NCI-H526 treated with DMSO at 0.1 percent for 48 hours (cell line): ENCODE results near the gene RPL18.
"Not testable (repeated sequence)": the region's sequence is repeated elsewhere in the genome, so short reads cannot be mapped to it uniquely, and the experiment has no call there.

Experiments used
- DNase-seq: peaks from one replicate; lab custom pipeline; 2025; lab: John Stamatoyannopoulos, UW

The RPL18 gene

DNA sequence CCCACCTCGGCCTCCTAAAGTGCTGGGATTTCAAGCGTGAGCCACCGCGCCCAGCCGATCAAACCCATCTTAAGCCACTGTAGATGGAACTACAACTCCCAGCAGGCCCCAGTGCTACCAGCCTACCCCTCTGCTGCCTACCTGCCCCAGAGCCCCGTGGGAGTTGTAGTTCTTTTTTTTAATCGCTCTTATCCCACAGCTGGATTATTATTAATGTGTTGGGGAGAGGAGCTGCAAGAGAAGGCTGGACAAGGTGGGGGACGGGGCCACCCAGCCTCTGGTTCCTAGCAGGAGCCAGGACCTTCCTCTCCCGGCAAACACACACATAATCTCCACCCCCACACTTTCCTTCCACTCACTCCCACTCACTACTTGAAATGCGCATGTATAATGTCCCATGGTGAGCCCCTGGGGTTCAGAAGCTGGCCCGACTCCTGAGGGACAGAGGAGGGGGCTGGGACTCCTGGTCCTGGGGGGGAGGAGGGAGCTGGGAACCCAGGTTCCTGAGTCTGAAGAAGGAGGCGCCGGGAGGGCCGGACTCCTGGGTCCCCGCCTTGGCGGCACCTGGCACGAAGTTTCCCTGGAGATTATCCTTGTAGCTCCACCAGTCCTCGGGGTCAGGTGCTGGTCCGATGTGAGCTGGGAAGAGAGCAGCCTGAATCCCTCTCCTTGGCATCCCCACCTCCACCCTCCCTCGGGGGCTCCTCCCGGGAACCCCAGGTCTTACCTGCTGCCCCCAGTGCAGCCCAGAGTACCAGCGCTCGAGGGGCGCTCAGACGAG is 26.1 kb upstream of the RPL18 start:
- DNase-seq: peak; percentile 36

DNA sequence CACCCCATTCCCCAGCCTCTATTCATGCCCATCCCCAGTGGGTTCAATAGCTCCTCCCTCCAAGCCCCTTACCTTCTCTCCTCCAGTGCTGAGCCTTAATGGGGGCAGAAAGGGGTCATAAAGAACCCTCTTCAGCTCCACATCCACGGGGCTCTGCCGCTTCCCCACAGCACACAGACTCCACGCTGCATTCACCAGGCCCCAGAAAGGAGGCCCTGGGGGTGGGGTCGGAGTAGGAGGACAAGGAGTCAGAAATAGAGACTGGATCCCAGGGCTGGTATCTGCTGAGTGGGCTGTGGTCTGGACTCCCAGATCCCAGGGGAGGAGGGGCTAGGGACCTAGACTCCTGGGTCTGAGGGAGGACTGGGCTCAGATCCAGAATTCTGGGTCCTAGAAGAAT is 25.4 kb upstream of the RPL18 start:
- DNase-seq: no peak

DNA sequence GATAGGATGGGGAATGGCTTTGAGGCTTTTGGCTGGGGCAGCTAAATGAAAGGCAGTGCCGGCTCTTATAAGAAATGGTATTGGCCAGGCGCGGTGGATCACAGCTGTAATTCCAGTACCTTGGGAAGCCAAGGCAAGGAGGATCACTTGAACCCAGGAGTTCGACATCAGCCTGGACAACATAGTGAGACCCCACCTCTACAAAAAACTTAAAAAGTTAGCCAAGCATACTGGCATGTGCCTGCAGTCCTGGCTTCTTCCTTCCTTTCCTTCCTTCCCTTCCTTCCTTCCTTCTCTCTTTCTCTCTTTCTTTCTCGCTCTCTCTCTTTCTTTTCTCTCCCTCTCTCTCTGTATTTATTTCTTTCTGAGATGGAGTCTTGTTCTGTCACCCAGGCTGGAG is 23.9 kb upstream of the RPL18 start:
- no peak for DNase-seq

DNA sequence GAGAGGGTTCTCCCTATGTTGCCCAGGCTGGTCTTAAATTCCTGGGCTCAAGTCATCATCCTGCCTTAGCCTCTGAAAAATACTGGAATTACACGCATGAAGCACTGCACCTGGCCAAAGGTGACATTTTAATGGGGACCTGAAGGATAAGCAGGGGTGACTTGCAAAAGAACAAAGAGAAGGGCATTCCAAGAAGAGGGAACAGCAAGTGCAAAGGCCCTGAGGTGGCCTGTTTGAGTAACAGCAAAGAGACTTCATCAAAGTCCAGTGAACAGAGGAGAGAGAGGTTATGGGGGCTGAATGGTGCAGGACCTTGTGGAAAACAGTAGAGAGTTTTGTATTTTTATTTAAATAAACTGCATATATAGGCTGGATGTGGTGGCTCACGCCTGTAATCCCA is 22.9 kb upstream of the RPL18 start:
- no peak for DNase-seq

DNA sequence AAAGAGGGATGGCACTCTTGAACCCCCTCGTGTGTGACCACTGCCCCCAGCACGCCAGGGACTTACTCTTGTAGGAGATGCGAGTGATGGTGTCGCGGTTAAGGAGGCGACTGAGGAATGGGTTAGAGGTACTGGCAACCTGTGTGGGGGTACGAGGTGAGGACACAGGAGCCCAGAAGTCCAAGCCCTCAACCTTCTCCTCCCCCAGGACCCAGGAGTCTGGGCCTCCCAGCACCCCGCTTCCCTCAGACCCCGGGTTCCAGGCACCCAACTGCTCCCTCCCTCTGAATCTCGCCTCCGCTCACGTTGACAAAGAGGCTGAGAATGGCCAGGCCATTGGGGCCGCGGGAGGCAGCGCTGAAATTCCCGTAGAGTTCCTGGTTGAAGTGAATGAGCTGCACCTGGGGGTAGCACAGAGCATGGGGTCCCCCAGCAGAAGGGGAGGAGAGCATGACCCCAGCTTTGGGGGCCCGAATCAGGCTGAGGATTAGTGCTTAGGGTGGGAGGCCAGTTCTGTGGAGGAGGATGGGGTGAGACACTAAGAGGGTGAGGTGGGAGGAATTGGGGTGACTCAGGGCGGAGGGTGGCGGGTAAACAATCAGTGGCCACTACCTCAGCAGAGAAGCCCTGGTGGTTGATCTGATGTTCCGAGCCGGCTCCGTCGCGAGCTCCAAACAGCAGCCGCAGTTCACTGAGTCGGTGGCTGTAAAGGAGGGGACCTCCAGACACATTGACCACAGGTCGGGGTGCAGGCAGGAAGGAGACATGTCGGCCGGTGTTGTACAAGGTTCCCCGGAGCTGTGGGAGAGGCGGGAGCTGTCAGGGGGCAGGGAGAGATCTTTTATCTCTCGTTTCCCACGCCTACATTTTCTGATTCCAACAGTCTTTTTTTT is 20.8 kb upstream of the RPL18 start:
- DNase-seq: no peak

DNA sequence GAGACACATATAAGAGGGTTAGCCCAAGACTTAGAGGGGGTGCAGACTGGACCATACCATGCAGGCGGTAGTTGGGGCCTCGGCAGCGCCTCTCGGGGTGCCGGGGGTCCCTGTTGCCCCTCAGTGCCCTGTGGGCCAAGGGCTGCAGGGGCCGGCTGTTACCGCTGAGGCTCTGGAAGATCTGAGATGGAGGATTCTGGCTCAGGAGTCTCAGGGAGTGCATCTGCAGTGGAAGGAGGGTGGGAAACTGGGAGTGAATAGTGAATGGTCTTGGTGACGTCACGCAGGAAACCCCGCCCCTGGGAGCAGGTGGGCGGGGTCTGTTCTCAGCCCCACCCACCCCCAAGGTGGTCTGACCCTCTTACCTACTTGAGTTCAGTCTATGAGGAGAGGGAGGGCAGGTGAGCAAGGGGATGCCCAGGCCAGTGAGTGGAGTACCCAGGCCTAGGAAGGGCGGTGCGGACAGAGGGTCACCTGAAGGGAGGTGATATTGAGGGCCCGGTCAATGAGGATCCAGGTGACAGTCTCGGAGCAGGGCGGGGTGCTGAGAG is 19.9 kb upstream of the RPL18 start:
- no peak for DNase-seq

DNA sequence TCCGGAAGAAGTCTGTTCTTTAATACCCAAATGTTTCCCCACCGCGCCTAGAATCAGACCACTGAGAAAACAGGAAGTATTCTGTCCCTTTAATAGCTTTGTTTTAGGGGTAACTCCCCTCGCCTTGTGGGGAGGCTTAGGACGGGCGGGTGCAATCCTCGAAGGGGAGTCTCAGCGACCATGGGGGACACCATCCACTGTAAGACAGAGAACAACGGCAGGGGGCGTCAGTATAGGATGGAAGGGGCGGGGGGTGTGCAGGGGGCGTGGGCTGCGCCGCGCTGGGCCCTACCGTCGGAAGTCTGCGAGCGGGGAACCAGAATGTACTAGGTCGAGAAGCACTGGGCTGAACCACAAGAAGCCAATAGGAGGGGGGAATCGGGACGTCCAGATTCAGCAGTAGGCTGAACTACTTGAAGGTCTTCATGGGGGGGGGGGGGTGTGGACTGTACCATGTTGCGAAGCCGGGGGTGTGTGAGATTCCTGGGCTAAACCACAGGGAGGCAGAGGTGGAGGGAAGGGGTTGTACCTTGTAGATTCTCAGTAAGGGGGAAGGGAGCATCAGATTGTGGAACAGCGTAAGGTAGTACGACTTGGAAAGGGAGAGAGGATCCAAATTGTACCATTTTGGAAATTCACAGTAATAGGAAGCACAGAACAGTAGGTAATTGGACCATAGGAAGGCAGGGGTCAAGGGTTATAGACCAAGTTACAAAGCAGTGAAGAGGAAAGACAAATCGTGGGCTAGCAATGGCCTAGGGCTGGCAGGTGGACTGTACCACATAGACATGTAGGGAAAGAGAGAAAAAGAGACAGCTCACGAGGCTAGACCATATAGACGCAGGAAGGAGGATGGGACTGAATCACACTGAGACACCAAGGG is 19.2 kb upstream of the RPL18 start:
- DNase-seq: peak; percentile 87

DNA sequence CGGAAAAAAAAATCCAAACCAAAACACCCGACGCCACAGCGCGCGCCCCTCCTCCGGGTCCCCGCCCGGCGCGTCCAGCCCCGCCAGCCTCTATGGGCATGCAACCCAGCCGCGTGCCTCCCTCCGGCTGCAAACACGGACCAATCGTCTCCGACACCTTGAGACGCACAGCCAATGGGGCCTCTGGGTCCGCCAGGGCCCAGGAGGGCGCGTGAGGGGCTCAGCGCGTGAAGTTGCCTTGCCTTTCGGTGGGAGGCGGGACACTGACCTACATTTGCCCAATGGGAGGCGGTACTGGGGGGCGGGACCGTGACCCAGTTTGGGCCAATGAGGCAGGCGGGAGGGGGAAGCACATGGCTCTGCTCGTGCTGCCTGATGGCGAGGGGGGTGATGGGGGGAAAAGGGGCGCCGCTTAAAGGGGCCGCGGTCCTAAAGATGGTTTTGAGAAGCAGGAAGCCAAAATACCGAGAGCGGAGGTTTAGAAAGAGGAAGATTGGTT is 18.5 kb upstream of the RPL18 start:
- DNase-seq: peak; percentile 96

DNA sequence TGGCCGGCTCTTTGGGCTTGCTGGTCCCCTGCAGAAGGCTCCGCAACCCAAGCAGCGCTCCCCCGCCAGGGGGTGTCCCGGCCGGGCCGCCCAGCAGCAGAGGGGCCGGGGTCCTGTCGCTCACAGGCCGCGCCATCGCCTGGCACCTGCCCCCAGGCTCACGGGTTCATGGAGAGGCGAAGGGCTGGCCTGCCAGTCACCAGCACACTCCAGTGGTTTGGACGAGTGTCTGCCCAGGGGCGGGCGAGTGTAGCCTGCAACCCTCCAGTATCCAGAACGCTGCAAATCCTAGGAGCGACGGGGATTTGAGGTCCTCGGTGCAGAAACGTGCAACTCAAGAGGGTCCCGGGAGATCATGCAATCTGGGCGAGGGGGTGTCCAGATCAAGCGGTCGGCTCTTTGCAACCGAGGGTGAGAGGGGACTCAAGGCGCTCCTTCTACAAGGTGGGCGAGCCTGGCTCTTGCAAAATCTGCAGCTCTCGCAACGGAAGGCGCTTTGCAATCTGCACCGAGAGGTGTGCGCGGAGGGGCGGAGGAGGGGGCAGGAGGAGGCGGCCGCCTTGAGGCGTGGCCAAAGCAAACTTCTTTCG is 18.0 kb upstream of the RPL18 start, which contains the start of gene DBP:
TSS of gene DBP (minus strand) at position 521 of the 590 bp plus-strand sequence. CDS start at position 136, 385 bp downstream.
- DNase-seq: peak; percentile 47

DNA sequence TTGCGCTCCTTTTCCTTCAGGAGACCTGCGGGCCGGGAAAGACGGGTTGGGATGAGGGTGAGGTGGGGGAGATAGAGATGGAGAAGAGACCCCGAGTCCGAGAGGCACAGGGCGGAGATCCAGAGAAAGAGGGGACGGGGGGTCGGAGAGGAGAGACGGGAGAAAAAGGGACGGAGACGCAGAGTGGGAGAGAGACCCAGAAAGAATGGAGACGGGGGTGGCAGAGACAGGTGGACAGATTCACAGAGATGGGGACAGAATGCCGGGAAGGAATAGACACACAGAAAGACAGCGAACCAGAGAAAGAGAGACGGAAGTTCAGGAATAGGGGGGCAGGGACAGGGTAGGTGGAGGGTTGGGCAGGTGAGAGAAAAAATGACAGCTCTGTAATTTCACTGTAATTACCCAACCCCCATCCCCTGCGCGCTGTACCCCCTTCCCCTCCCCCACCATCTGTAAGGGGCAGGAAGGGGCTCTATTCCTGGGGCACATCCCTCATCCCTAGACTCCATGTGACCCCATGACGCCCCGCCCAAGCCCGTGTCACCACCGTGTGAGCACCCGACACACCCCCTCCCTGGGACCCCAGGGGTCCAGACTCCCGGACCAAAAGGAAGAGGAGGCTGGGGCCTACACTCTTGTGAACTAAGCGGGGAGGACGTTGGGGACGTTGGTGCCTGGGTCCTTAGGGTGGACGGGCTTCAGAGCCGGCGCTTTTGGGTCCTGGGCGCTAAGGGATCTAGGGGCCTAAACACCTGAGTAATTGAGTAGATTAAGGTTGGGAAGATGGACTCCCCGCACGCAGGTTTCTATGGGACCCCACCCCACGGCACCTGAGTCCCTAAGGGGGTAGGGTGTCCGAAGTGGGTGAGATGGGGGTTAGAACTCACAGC is 17.2 kb upstream of the RPL18 start:
- DNase-seq: no peak

DNA sequence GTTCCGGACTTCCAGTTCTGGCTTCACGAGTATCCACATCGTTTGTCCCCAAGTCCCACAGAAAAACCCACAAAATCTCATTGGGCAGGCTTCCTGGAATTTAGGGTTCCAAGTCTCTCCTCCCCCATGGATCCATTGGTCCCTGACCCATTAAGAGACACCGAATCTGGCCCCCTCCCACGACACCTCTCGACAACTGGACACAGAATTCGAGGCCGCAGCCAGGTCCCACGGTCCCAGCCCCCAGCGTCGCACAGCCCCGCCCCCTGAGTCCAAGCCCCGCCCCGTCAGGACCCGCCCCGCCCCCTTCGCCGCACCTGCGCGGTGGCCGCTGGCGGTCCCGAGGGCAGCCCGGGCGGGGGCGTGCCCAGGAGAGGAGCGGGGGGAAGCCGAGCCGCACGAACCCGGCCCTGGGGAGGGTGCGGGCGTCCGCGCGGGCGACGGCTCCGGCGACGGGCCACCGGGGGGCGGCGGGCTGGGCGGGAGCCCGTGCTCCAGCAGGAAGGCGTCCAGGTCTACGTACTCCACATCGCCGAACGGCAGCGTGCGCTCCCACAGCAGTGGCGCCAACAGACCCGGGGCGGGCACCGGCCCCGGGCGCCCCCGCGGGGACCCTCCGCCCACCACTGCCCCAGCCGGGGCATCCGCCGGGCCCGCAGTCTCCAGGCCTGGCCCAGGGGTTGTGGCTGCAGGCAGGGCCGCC is 16.4 kb upstream of the RPL18 start:
- DNase-seq: peak; percentile 18

DNA sequence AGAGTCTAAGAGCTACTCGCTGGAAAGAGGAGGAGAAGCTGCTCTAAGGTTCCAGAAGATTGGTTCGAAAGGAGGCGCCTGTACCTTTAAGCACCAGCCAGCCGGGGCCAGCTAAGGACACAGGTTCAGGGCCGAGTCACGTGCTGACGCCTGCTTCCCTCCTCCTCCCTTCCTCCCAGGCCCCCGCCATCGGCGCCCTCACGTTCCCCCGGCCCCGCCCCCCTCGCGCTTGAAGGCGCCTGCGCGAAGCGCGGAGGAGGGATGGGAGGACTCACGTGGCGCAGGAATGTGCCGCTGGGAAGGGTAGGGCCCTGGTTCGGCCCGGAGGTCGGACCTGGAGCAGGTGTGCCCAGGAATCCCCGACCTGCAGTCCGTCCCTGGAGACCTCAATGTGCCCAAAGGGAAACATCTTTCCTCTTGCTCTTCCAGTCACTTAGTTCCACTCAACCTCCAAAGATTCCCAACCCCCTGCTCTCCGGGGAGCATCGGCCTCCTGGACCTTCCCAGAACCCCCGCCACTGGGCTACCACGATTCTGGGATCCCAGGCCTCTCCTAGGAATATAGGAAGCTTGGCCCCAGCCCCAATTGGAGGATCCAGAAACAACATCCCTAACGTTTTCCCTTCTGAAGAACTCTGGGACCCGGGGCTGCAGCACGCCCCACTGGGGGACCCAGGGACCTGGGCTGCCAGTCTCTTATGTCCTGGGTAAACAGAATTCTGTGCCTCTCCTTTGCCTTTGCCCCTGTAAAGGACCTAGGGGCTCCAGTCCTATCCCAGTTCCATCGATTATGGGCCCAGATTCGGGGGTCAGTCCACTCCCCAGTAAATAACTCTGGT is 15.7 kb upstream of the RPL18 start:
- DNase-seq: peak; percentile 88

DNA sequence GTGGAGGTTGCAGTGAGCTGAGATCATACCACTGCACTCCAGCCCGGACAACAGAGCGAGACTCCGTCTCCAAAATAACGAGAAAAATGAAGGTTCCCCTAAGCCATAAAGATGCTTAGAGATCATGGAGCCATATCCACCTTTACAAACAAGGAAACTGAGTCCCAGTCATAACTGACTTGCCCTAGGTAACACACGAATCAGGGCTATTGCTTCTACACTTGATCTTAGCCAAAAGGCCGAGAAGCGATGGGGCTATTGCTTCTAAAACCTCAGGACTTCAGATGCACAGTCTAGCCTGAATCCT is 15.0 kb upstream of the RPL18 start:
- no peak for DNase-seq

DNA sequence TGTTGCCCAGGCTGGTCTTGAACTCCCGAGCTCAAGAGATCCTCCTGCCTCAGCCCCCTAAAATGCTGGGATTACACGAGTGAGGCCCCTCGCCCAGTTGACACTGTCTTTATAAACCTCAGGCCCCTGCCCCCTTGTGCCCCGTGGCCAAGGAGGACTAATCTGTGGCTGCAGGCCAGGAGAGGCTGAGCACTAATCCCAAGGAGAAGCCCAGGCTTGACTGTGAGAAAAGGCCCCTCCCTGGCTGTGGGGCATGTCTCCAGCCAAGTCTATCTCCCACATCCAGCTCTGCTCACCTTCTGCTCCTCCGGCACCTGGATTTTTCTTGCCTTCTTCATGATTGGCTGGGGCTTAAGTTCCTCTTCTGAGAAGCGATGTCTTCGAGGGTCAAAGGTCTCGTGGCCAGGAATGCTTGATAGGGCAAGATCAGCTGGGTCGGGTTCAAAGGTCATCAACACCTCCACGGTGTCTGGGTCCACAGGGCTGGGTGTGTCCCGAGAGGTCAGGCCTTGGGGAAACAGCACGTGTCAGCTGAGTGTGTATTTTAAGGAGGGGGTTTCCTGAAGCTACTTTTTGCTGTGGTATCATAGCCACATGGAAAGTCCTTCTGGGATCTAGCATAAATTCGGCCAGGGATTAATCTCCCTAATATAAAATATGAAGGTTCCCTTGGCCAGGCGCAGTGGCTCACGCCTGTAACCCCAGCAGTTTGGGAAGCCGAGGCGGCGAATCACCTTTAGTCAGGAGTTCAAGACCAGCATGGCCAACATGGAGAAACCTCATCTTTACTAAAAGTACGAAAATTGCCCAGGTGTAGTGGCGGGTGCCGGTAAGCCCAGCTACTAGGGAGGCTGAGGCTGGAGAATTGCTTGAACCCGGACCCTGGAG is 14.4 kb upstream of the RPL18 start:
- DNase-seq: no peak

DNA sequence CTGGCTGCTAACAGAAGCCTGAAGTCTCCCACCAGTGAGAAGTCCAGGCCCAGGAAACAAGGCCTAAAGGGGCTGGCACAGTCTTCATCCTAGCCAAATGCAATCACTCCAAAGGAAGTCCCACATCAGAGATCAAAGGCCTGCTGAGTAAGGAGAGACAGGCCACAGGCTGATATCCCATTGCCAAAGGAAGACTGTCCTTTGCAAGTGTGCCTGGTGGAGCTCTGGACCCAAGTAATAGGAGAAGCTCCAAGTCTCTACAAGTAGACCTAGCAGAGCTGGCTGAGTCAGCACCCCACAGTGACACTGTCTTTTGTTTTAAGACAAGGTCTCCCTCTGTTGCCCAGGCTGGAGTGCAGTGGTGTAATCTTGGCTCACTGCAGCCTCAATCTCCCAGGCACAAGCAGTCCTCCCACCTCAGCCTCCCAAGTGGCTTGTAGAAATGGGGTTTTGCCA is 13.7 kb upstream of the RPL18 start:
- DNase-seq: no peak

DNA sequence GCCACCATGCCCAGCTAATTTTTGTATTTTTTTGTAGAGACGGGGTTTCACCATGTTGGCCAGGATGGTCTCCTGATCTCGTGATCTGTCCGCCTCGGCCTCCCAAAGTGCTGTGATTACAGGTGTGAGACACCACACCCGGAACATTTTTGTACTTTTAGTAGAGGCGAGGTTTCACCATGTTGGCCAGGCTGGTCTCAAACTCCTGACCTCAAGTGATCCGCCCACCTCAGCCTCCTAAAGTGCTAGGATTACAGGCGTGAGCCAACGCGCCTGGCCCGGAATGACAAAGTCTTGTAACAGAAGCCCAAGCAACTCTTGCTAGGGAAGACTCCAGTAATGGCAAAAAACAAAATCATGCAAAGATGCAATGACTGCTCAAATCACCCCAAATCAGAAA is 13.3 kb upstream of the RPL18 start:
- not testable (repeated sequence) for DNase-seq

DNA sequence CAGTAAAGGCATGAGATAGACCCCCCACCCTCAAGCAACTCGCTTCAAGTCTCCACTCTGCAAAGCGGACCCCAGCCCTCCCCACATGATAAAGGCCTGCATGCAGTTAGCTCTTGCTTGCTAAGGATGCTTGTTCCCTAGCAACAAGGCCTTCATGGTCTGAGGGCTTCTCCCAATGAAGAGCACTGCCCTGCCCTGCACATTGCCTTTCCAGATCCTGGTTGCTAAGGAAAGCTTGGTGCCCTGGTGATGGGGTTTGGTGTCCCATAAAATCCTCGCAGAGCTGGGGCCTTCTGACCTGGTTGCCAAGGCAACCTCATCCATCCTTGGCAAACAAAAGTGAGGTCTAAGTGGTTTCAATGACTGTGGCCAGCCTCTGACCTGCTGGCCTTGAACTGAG is 12.2 kb upstream of the RPL18 start:
- no peak for DNase-seq
